PC-3 (cell line): ENCODE measurements around the gene USP32.

ENCODE experiments used
- CTCF ChIP-seq: fragments of 300-600 bp; sonication (generic); conservative IDR thresholded peaks from 2 replicates; pipeline ENCODE4 v1.5.1; 2017; ENCODE audit warnings: antibody characterized with exemption, low read depth, mild to moderate bottlenecking, low read length
- EZH2 ChIP-seq: fragments of 300-600 bp; sonication (generic); IDR thresholded peaks from one replicate; pipeline ENCODE4 v1.6.1; 2017; ENCODE audit warnings: antibody characterized with exemption, mild to moderate bottlenecking, low read length; ENCODE audit not compliant: unreplicated experiment
- EZH2phosphoT487 ChIP-seq: fragments of 300-600 bp; sonication (generic); IDR thresholded peaks from 2 replicates; pipeline ENCODE4 v1.6.1; 2018; ENCODE audit warnings: mild to moderate bottlenecking, antibody characterized with exemption, low read length, borderline replicate concordance

GRCh38 chr17:60436676-60437075 lies 44.7 kb upstream of the USP32 start:
- TF ChIP-seq EZH2 (no peak), CTCF (no peak), EZH2phosphoT487 (no peak)
